ENCODE data around the gene MGST2.
"Not testable (repeated sequence)": the region's sequence is repeated elsewhere in the genome, so short reads cannot be mapped to it uniquely, and the experiment has no call there.

The MGST2 gene

DNA sequence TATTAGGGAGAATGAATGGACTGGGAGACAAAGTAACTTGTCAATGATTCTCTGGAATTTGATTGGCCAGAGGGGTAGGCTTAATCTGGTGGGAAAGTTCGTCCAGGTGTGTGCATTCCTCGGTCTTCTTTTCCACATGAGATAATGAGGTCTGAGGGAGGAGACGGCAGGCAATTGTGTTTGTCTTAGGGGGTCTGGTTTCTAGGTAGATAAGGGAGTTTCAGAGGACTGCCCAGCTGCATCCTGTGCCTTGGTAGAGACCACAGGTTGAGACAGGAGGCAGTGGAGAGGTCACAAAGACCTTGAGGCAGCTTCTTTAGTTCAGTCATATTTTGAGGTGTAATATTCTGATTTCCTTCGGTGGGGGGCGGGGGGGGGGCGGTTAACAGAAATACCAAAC is 4.3 kb downstream of the MGST2 start:
- no peak for DNase-seq (ENCODE audit: low spot score)

- no peak for DNase-seq (ENCODE audit: low spot score)
Measured at GRCh38 chr4:139670775-139671174, 5.2 kb downstream of the MGST2 start.

GRCh38 chr4:139672215-139672614 is 6.6 kb downstream of the MGST2 start:
- DNase-seq (ENCODE audit: low spot score) = no peak

GRCh38 chr4:139672732-139673131 is 7.1 kb downstream of the MGST2 start:
- no peak for DNase-seq (ENCODE audit: low spot score)

- no peak for DNase-seq (ENCODE audit: low spot score)
Measured at GRCh38 chr4:139674875-139675550, 9.4 kb downstream of the MGST2 start.

DNA sequence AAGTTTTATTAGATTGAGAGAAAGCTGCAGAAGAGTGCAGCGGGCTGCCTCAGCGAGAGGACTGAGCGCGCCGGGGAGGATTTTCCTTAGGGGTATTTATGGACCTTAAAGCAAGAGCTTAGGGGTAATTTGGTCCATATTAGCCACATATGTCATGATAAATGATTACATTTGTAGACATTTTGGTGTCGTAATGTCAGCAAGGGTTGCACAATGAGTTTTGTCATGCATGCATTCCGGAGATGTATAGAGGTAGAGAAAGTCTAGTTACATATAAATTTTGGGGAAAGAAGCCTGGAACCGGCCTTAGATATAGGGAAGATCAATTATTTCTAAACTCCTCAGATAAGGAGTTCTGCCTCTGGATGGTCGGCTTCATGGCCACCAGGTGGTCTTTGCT is 10.0 kb downstream of the MGST2 start:
- DNase-seq (ENCODE audit: low spot score) = no peak

DNA sequence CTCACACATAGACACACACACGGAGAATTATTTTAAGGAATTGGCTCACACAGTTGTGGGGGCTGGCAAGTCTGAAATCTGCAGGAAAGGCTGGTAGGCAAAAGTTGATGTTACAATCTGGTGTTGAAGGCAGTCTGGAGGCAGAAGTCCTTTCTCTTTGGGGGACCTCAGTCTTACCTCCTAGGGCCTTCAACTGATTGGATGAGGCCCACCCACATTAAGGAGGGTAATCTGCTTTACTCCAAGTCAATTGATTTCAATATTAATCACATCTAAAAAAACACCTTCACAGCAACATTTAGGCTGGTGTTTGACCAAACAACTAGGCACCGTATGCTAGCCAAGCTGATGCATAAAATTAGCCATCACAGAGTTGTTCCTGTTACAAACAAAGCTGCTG is 10.7 kb downstream of the MGST2 start:
- no peak for DNase-seq (ENCODE audit: low spot score)

DNA sequence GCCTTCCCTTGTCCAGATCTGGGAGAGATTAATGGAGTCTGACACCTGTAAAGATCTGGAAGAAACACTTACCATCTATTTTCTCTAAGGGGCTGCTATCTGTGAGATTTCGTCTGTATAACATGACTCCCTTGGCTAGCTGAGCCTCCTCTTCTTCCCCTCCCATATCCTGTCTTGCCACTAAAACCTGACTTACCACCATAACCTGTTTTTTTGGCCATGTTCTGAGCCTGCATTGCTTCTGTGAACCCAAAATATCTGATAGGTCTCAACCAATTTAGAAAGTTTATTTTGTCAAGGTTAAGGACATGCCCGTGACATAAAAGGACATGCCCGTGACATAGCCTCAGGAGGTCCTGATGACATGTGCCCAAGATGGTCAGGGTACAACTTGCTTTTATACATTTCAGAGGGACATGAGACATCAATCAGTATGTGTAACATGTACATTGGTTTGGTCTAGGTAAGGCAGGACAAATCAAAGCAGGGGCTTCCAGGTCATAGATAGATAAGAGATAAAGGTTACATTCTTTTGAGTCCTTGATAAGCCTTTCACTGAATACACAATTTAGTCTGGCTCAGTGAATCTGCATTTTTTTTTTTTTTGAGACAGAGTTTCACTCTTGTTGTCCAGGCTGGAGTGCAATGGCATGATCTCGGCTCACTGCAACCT is 11.4 kb downstream of the MGST2 start:
- no peak for DNase-seq (ENCODE audit: low spot score)

DNA sequence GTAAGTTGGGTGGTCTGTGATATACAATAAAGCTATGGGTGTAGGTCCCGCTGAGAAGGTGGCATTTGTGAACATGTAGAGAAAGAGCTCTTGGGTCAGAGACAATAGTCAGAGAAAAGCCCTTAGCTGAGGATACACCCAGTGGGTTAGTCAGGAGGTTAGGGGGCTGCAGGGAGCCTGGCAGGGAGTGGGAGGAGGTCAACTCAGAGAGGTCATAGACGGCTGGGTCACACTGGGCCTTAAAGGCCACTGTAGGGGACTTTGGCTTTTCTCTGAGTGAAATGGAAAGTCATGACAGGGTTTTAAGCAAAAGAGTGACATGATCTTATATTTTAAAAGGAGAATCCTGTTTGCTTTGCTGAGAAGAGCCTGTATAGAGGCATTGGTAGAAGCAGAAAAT is 16.7 kb downstream of the MGST2 start:
- DNase-seq (ENCODE audit: low spot score) = no peak

DNA sequence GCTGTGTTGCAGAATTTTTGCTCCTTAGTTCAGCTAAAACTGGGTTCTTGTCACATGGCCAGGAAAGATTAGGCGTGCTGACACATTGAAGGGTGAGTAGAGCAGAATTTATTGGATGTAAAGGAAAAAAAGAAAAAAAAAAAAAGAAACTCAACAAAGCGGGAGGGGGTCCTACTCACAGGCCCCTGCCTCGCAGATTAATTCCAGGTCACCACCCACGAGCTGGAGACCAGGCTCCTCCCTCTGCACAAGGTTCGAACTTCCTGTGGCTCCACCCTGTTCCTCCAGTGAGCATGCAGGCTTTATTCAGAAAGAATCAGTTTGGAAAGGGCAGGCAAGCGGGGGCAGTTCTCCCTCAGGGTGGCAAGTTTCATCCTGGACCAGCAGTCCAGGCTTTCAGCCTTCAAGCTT is 17.1 kb downstream of the MGST2 start:
- no peak for DNase-seq (ENCODE audit: low spot score)

DNA sequence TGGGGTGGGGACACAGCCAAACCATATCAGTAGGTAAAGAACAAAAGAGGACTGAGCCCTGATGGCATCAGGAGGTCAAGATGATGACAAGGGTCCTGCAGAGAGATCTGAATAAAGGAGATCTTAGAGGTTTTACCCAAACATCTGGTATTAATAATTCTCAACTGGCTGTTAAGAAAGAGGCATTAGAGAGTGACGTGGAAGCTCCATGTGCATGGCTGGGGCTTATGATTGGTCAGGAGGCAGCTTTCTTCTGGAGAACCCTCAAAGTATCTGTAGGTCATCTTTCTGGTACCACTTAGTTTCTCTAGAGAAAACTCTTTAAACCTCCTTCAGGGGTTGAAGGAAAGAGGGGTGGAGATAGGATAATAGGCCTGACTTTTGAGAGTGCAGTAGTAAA is 18.7 kb downstream of the MGST2 start:
- DNase-seq (ENCODE audit: low spot score) = no peak

DNA sequence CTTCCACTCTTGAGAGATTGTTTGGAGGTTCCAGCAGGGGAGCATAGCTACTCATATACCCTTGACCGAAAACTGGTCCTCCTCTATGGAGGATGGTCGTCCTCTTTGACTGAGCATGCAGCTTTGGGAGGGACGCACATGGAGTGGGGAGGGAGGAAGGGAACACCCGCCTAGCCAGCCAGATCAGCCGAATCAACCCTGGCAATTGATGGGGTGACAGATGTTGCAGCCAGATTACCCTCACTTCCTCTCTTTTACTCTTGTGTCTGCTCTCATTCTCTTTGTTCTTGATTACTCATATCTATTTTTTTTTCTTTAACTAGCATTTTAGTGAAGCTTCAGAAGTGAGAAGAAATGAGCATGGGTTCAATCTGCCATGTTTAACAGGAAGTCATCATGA is 19.6 kb downstream of the MGST2 start:
- no peak for DNase-seq (ENCODE audit: low spot score)

DNA sequence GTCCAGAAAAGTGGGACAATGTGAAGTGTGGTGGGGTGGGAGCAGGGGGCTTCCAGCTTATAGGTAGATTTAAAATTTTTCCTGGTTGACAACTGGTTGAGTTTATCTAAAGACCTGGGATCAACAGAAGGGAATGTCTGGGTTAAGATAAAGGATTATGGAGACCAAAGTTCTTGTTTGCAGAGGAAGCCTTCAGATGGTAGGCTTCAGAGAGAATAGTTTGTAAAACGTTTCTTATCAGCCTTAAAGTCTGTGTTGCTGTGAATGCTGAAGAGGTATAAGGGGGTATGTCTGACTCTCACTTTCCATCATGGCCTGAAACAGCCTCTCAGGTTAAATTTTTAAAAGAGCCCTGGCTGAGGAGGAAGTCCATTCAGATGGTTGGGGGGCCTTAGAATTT is 20.5 kb downstream of the MGST2 start:
- DNase-seq (ENCODE audit: low spot score) = no peak

DNA sequence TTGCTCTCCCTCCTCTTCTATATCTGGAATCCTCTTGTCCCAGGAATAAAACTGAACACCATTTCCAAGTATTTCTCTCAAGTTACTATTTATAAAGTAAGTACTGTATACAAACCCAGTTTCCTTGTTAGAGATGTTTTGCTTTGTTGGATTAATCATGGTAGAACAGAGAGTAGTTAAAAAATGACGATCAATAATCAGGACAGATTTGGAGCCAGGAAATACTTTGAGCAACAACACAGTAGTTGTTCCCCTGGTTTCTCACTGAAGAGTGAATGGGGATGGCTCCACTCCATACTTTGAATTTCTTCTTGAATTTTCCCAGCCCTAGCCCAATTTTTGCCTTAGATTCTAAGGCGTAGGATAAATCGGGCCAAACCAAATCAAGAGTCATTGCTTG is 21.4 kb downstream of the MGST2 start:
- DNase-seq (ENCODE audit: low spot score) = no peak

DNA sequence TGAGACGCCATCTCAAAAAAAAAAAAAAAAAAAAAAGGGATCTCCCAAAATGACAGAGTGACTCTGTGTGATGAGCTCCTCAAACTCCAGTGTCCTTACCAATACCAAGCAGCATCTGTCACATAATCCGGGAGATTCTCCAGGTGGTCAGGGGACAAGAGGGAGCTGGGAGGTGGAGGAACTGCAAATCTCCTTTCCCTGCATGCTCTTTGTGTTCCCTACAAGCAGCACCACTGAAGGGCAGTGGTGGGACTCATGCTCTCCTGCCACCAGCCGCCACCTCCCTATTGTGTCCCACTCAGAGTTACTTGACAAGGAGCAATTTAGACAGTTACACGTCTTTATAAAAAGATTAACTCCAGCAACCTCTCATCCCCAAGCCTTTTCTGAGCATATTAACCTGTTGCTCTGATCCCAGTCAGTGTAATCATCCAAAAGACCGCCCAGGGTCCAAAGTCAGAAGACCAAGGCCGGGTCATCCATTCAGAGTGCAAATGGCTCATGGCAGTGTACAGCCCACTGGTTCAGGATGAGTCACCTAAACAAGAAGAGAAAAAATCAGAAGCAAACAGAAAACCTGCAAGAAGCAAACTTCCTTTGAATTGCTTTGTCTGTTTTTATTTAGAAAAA is 23.6 kb downstream of the MGST2 start:
- DNase-seq (ENCODE audit: low spot score) = no peak

GRCh38 chr4:139690419-139690818 is 24.8 kb downstream of the MGST2 start:
- DNase-seq (ENCODE audit: low spot score) = no peak

DNA sequence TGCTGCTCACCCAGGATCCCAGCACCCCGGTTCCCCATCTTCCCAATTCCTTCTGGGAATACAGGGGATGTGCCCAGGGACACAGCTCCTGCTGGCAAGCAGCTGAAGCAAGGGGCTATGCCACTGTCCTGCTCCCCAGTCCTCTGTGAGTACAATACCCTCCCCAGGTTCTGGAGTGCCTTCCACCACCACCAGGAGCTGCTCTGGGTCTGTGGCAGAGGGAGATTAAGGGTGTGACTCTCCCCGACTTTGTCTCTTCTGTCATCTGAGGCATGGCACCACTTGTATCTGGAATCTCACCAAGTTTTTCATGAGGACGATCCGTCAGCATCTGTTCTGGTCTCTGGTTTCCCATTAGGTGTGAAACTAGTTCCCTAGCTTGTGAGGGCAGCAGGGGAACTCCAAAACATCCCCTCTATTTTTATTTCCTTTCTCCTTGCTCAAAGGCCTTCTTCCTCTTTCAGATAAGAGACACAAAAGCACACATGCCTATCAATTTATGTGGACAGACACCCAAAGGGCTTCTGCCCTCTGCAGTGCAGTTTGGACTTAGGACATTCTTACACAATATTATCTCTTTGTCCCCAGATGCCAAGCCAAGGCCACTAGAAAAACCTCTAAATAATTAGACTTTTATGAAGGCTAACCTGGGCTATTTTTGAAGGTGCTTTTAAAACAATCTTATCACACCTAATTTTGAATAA is 26.8 kb downstream of the MGST2 start:
- no peak for DNase-seq (ENCODE audit: low spot score)

- DNase-seq (ENCODE audit: low spot score) = no peak
Measured at GRCh38 chr4:139694522-139695107, 29.0 kb downstream of the MGST2 start.

DNA sequence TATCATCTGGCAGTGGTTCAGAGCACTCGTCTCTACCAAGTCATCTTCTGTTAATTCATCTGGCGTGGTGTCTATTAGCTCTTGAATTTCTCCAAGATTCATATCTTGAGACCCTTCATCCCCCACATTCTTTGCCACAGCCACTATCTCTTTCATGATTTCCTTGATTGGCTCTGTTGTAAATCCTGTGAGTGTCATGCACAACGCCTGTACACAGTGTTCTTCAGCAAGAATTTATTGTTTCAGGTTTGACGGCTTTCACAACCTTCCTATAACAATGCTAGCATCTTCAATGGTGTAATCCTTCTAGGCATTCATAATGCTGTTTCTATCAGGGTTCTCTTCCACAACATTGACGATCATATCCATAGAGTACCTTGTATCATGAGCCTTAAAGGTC is 30.9 kb downstream of the MGST2 start:
- no peak for DNase-seq (ENCODE audit: low spot score)

- not testable (repeated sequence) for DNase-seq (ENCODE audit: low spot score)
Measured at GRCh38 chr4:139698167-139698925, 32.7 kb downstream of the MGST2 start.

- DNase-seq (ENCODE audit: low spot score) = no peak
Measured at GRCh38 chr4:139700568-139700967, 34.9 kb downstream of the MGST2 start.

Measured in kidney capillary endothelial cell (primary cell).